T-helper 2 cell treated with Interferon-gamma antibody and Interleukin-4, amounts not matched to agents 100 ng/mL and 5 ng/mL, for 36 hours (primary cell): Measurements from ENCODE around the gene ARHGEF11. TPM values are rescaled to one million over a fixed set of nuclear protein-coding genes. Genes with fewer than 3 reads are reported as not detected.

Experiments used
- intact Hi-C: fragments of 100-400 bp; cut with micrococcal nuclease; formaldehyde crosslinking; loops from one replicate; pipeline ENCODE4 v1.15.1; 2023
- total RNA-seq: library from RNA; stranded (reverse); gene quantifications from 2 replicates; pipeline ENCODE4 v1.2.3, GENCODE V29; 2022

The ARHGEF11 gene
- total RNA-seq, 1 donor from 2014 or later: 18.3 TPM

GRCh38 chr1:157000686-157001085 is 44.9 kb downstream of the ARHGEF11 start:
- intact Hi-C loops: no loop called here

- intact Hi-C loops: no loop called here
Measured at GRCh38 chr1:156999596-157000320, 45.8 kb downstream of the ARHGEF11 start.

GRCh38 chr1:156998840-156999500 is 46.6 kb downstream of the ARHGEF11 start:
- intact Hi-C loops: no loop called here

GRCh38 chr1:156998301-156998700 is 47.2 kb downstream of the ARHGEF11 start:
- intact Hi-C loops: no loop called here

DNA sequence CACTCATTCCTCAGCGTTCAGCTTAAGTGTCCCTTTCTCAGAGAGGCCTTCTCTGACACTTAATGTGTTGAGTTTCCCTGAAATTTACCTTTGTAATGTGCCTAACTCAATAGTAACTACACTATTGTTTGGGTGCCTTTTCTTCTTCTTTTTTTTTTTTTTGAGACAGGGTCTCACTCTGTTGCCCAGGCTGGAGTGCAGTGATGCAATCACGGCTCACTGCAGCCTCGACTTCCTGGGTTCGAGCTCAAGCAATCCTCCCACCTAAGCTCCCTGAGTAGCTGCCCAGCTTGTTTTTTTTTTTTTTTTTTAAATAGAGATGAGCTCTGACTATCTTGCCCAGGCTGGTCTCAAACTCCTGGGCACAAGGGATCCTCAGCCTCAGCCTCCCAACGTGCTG is 50.1 kb downstream of the ARHGEF11 start:
- intact Hi-C loops: no loop called here

GRCh38 chr1:156994277-156994676 is 51.3 kb downstream of the ARHGEF11 start:
- intact Hi-C loops: no loop called here

DNA sequence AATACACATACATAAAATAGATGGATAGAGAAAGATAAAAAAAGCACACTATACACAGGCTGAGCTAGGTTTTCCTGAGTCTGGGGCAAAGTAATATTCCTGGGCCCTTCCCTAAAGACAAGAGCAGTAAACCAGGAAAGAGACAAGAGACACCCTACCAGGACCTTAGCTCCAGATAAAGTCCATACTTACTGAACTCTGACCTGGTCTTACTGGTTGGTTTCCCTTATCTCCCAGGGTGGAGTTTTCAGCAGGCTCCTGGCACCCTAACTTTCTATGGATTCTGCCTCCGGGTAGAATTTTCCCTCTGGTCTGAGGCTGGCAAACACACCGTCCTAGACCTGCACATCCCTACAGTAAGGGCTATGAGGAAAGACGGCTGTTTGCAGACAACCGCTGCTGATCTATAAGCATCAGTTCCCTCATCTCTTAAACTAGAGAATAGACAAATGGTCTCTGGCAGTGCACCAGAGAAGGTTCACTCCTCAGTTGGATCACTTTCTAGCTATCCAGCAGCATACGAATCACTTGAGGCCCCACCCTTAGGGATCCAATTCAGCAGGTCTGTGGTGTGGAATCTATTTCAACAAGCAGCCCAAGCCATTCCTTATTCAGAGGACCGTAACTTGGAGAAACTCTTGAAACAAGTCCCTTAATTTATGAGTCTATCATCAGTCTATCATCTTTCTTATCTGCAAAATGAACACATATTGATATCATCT is 52.0 kb downstream of the ARHGEF11 start:
- intact Hi-C loops: no loop called here

DNA sequence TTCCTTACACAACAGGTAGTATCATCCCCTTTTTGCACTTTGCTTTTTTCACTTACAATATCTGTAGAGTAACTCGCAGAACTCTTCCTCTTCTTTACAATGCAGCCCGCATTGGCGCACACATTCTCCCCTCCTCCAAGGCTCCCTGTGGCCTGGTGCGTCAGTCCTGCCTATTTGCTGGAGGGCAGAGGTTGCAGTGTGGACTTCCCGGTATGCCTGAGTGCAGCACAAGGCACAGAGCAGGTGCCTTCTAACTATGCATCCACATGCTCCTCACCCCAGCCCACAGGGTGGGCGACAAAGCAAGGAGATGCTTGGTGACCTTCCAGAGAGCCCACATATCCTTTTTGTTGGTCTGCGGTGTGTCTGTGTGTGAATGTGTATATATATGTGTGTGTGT is 53.3 kb downstream of the ARHGEF11 start:
- intact Hi-C loops: no loop called here

DNA sequence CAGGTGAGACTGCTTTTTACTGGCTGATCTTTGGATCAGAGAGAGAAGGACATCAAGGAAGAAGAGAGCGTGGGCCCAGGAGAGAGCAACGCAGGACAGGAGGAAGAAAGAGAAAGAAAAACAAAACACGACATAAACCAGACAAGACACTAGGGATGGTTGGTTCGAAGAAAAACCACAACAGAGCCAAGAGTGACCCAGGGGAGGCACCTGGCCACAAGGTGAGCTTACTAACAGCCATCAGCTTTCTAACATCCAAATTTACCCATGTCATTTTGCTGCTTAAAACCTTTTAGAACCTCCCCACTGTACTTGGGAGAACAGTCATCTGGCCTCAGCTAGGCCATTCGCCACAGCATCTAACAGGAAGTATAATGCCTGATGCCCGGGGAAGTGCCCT is 57.8 kb downstream of the ARHGEF11 start:
- intact Hi-C loops: no loop called here

DNA sequence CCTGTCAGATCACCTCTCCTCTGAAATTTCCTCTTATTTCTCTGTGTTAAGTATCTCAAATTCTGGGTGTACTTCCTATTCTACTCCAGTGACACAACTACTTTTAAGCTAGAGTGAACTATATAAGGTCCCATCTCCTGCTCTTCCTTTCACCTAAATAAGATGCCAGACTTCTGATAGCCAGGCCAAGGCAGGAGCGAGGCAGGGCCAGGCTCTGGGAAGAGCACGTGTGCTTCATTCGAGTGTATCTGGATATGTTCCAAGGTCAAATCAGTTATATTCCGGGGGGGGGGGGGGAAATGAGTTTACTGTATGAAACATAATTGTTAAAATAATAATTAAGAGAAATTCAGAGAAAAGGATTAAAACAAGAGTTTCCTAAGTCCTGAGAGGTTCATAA is 65.0 kb downstream of the ARHGEF11 start:
- intact Hi-C loops: no loop called here

DNA sequence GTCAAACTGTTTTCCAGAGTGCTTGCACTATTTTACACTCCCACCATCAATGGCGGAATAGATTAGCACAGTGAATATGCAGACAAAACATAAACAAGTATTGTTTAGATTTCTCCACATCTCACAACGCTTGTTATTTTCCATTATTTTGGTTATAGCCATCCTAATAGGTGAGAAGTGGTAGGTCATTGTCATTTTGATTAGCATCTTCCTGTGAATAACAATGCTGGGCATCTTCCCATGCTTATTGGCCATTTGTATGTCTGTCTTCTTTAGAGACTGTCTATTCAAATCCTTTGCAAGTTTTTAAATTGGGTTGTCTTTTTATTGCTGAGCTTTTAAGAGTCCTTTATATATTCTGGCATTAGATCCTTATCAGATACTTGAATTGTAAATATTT is 70.5 kb downstream of the ARHGEF11 start:
- intact Hi-C loops: no loop called here

DNA sequence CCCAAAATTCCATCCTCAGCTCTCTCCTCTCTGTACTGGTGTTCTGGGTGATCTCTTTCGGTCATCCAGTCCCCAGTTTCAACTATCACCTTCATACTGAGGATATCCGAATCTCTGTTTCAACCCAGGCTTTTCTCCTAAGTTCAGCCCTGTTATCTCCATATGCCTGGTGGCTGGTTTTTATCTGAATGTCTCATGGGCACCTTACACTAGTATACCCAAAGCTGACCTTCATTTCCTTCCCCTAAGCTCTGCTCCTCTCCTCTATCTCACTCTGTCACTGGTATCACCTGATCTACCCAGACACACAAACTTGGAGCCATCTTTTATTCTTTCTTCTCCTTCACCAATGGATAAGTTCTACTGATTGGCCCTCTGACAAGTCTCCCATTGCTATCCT is 72.1 kb downstream of the ARHGEF11 start:
- intact Hi-C loops: no loop called here

GRCh38 chr1:156970017-156970416 is 75.5 kb downstream of the ARHGEF11 start:
- intact Hi-C loops: no loop called here

- intact Hi-C loops: no loop called here
Measured at GRCh38 chr1:156969496-156969895, 76.0 kb downstream of the ARHGEF11 start.

GRCh38 chr1:156964441-156964840 is 81.1 kb downstream of the ARHGEF11 start:
- intact Hi-C loops: loop anchor here (5.0 kb wide), 1 partner anchor 72 kb away; the partner anchor contains the start of gene PEAR1

- intact Hi-C loops: loop anchor here (5.0 kb wide), 1 partner anchor 71 kb away; the partner anchor contains the start of gene PEAR1
Measured at GRCh38 chr1:156963621-156964020, 81.9 kb downstream of the ARHGEF11 start.

GRCh38 chr1:156961709-156962108 is 83.8 kb downstream of the ARHGEF11 start:
- intact Hi-C loops: loop anchor here (5.0 kb wide), 1 partner anchor 69 kb away; the partner anchor contains the start of gene PEAR1

- intact Hi-C loops: loop anchor here (5.0 kb wide), 2 partner anchors 48 to 68 kb away; partner anchors contain the start of gene PEAR1
Measured at GRCh38 chr1:156959925-156960324, 85.6 kb downstream of the ARHGEF11 start.

- intact Hi-C loops: loop anchor here (5.0 kb wide), 1 partner anchor 47 kb away; no protein-coding TSS in a partner anchor
Measured at GRCh38 chr1:156959414-156959813, 86.1 kb downstream of the ARHGEF11 start.

DNA sequence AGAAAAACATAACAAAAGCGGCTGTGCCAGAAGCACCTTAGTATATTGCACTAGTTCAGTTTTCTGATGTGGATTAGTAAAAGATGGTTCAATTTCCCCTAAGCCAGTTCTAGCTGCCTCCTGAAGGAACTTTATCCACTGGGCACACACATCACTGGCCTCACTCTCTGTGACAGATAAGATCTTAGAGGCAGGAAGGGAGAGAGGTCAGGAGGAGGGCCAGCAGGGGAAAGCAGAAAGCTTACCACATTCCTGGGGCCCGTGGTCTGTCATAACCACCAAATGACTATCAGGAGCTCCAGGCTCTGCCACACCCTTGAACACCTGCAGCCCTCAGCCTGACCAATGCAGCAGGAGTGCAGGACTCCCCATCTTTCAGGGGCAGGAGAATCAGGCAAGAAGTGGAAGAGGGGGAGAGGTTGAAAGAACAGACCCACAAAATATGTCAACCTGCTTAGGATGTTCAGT is 87.3 kb downstream of the ARHGEF11 start:
- intact Hi-C loops: loop anchor here (5.0 kb wide), 1 partner anchor 46 kb away; no protein-coding TSS in a partner anchor

DNA sequence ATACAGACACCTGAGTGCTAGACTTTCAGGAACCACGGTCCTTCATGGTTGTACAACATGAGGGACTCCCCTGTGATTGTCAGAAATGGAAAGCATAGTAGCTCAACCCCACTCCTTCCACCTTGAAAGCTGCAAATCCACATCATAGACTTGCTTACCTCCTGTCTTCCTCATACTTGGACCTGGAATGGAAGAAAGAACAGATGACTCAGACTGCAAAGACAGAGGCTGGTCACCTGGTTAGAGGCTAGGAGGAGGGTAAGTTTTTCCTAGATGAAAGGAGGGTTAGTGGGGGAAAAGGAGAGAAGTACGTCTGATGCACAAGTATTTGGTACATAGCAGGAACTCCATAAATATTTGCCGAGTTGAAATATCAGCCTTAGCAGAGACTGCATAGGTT is 87.9 kb downstream of the ARHGEF11 start:
- intact Hi-C loops: loop anchor here (5.0 kb wide), 1 partner anchor 45 kb away; no protein-coding TSS in a partner anchor

DNA sequence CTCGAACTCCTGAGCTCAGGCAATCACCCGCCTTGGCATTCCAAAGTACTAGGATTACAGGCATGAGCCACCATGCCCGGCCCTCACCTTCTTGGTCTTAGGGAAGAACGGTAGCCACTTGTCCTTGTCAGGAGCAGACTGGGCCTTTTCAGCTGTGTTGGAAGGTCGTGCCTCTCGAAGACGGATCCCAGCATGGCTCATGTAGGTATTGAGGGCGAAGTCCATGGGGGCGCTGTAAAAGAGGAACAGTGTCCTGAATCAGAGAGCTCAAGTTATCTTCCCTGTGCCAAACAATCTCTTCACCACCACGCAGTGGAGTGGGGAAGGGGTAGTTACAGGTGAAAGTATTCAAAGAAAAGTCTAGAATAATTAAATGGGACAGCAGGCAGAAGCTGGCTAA is 89.2 kb downstream of the ARHGEF11 start:
- intact Hi-C loops: loop anchor here (5.0 kb wide), 1 partner anchor 44 kb away; no protein-coding TSS in a partner anchor
